ENCODE measurements around the gene MCCD1. TPM values are rescaled to one million over a fixed set of nuclear protein-coding genes. Genes with fewer than 3 reads are reported as not detected.

Gene MCCD1
- total RNA-seq (2014; rRNA removed; shearing (Covaris generic)), result not detected in 2 replicates
- not detected in 2 replicates for polyA plus RNA-seq (2016; fragmentation: Nextera tagmentation; extraction: Ambion mirVana)

GRCh38 chr6:31528821-31529328, at the start of gene MCCD1:
TSS of gene MCCD1 (plus strand) at chr6:31528962. CDS start at chr6:31529015, 53 bp downstream.
- WGBS, 2 experiments (ENCODE audit: low coverage in 1 of 2, low lambda C conversion rate in 2 of 2, missing lambda C conversion rate in 2 of 2), result 61 to 80% methylated on average over 3 to 7 of the region's 7 CpGs
- in situ Hi-C loops (cut with MboI), result no loop called here

GRCh38 chr6:31479151-31479932, 49.4 kb upstream of the MCCD1 start:
- H3K9me2 ChIP-seq (ENCODE audit: insufficient read depth), result no peaks in the 10 kb centered on the region
- TF ChIP-seq EZH2phosphoT487 (IDR thresholded peaks at IDR 0.05; ENCODE audit: insufficient read depth, low read depth), result no peak
- TF ChIP-seq EZH2 (IDR thresholded peaks at IDR 0.05; ENCODE audit: insufficient read depth, poor library complexity, severe bottlenecking), result no peak
- no peak overlapping the region for H3K4me2 ChIP-seq (ENCODE audit: unreplicated experiment)
- H3K36me3 ChIP-seq (ENCODE audit: low read depth), result no peaks in the 10 kb centered on the region
- in situ Hi-C loops (cut with MboI), result no loop called here
- DNase-seq, result no peak
- no peak overlapping the region for H2AFZ ChIP-seq
- 0 out of 2 replicates have a peak, but pooled peaks cover 4% of the 10 kb centered on the region for H3F3A ChIP-seq (ENCODE audit: insufficient read depth)
- no peaks in the 10 kb centered on the region for H3K9me3 ChIP-seq (ENCODE audit: low read depth)
- no peak overlapping the region for H3K27ac ChIP-seq
- 87 to 89% methylated on average over 5 of the region's 5 CpGs for WGBS, 2 experiments (ENCODE audit: low coverage in 1 of 2, low lambda C conversion rate in 2 of 2, missing lambda C conversion rate in 2 of 2)
- H3K4me1 ChIP-seq (ENCODE audit: insufficient read depth), result 0 out of 2 replicates have a peak, but pooled peaks cover 3% of the 10 kb centered on the region
- H3K79me2 ChIP-seq (ENCODE audit: insufficient read depth), result no peaks in the 10 kb centered on the region
- H3K9ac ChIP-seq, result no peak overlapping the region
- H3K4me3 ChIP-seq, result no peak overlapping the region
- H4K20me1 ChIP-seq (ENCODE audit: insufficient read depth), result no peaks in the 10 kb centered on the region
- H3K27me3 ChIP-seq (replicated peaks; ENCODE audit: insufficient read depth), result no peaks in the 10 kb centered on the region

More at GRCh38 chr6:31528821-31529328, at the start of gene MCCD1:
- Histone ChIP-seq H3K36me3 (ENCODE audit: low read depth) (peaks cover 41% of the 10 kb centered on the region), H4K20me1 (ENCODE audit: insufficient read depth) (no peaks in the 10 kb centered on the region; the same call in 1 of the 2 replicates), H3K9me2 (ENCODE audit: insufficient read depth) (no peaks in the 10 kb centered on the region), H3K79me2 (ENCODE audit: insufficient read depth) (peaks cover 15% of the 10 kb centered on the region), H3K4me1 (ENCODE audit: insufficient read depth) (peaks cover 18% of the 10 kb centered on the region), H3K4me2 (ENCODE audit: unreplicated experiment) (no peak within 1 kb of the TSS), H3F3A (ENCODE audit: insufficient read depth) (peaks cover 63% of the 10 kb centered on the region), H3K4me3 (no peak within 1 kb of the TSS), H3K9ac (no peak within 1 kb of the TSS), H3K27me3 (replicated peaks; ENCODE audit: insufficient read depth) (no peaks in the 10 kb centered on the region), H3K27ac (0 out of 2 replicates have a peak within 1 kb of the TSS, but pooled peaks have one; percentile 11), H3K9me3 (ENCODE audit: low read depth) (no peaks in the 10 kb centered on the region), H2AFZ (no peak within 1 kb of the TSS)
- DNase-seq, result no peak
- TF ChIP-seq EZH2phosphoT487 (IDR thresholded peaks at IDR 0.05; ENCODE audit: insufficient read depth, low read depth), result no peak
- TF ChIP-seq EZH2 (IDR thresholded peaks at IDR 0.05; ENCODE audit: insufficient read depth, poor library complexity, severe bottlenecking), result no peak

- DNase-seq, result no peak
- H2AFZ ChIP-seq, result no peak overlapping the region
- H3K9me2 ChIP-seq (ENCODE audit: insufficient read depth), result no peaks in the 10 kb centered on the region
- TF ChIP-seq EZH2phosphoT487 (IDR thresholded peaks at IDR 0.05; ENCODE audit: insufficient read depth, low read depth), result no peak
- TF ChIP-seq EZH2 (IDR thresholded peaks at IDR 0.05; ENCODE audit: insufficient read depth, poor library complexity, severe bottlenecking), result no peak
- no peaks in the 10 kb centered on the region for H4K20me1 ChIP-seq (ENCODE audit: insufficient read depth)
- peaks cover 5% of the 10 kb centered on the region for H3K4me1 ChIP-seq (ENCODE audit: insufficient read depth)
- H3K79me2 ChIP-seq (ENCODE audit: insufficient read depth), result no peaks in the 10 kb centered on the region
- H3F3A ChIP-seq (ENCODE audit: insufficient read depth), result peaks cover under 1% of the 10 kb centered on the region; the same call in 1 of the 2 replicates
- no peak overlapping the region for H3K9ac ChIP-seq
- no peaks in the 10 kb centered on the region for H3K27me3 ChIP-seq (replicated peaks; ENCODE audit: insufficient read depth)
- H3K4me3 ChIP-seq, result no peak overlapping the region
- WGBS, 2 experiments (ENCODE audit: low coverage in 1 of 2, low lambda C conversion rate in 2 of 2, missing lambda C conversion rate in 2 of 2), result 18 to 37% methylated on average over 3 of the region's 3 CpGs
- in situ Hi-C loops (cut with MboI), result no loop called here
- no peaks in the 10 kb centered on the region for H3K36me3 ChIP-seq (ENCODE audit: low read depth)
- H3K9me3 ChIP-seq (ENCODE audit: low read depth), result no peaks in the 10 kb centered on the region
- no peak overlapping the region for H3K4me2 ChIP-seq (ENCODE audit: unreplicated experiment)
- H3K27ac ChIP-seq, result no peak overlapping the region
Observed at GRCh38 chr6:31479933-31480535, 48.7 kb upstream of the MCCD1 start.

GRCh38 chr6:31480574-31480973, 48.2 kb upstream of the MCCD1 start:
- Histone ChIP-seq H3K9ac (no peak overlapping the region), H3K27ac (no peak overlapping the region), H3K79me2 (ENCODE audit: insufficient read depth) (no peaks in the 10 kb centered on the region), H2AFZ (no peak overlapping the region), H3K4me3 (no peak overlapping the region), H3K36me3 (ENCODE audit: low read depth) (no peaks in the 10 kb centered on the region), H3K27me3 (replicated peaks; ENCODE audit: insufficient read depth) (no peaks in the 10 kb centered on the region), H3F3A (ENCODE audit: insufficient read depth) (peaks cover 6% of the 10 kb centered on the region; the same call in 1 of the 2 replicates), H3K9me3 (ENCODE audit: low read depth) (no peaks in the 10 kb centered on the region), H4K20me1 (ENCODE audit: insufficient read depth) (no peaks in the 10 kb centered on the region), H3K9me2 (ENCODE audit: insufficient read depth) (no peaks in the 10 kb centered on the region), H3K4me1 (ENCODE audit: insufficient read depth) (peaks cover 10% of the 10 kb centered on the region), H3K4me2 (ENCODE audit: unreplicated experiment) (no peak overlapping the region)
- WGBS, 2 experiments (ENCODE audit: low coverage in 1 of 2, low lambda C conversion rate in 2 of 2, missing lambda C conversion rate in 2 of 2), result 68 to 73% methylated on average over 11 of the region's 11 CpGs
- no peak for DNase-seq
- in situ Hi-C loops (cut with MboI), result no loop called here
- TF ChIP-seq EZH2 (IDR thresholded peaks at IDR 0.05; ENCODE audit: insufficient read depth, poor library complexity, severe bottlenecking), result no peak
- TF ChIP-seq EZH2phosphoT487 (IDR thresholded peaks at IDR 0.05; ENCODE audit: insufficient read depth, low read depth), result no peak
